Activated CD8-positive, alpha-beta memory T cell treated with anti-CD3 and anti-CD28 coated beads, Interleukin-2, amount 10 ng/mL, durations not matched to agents 7 days and 5 days (primary cell): ENCODE results near the gene MTUS2. TPM values are rescaled to one million over a fixed set of nuclear protein-coding genes. Genes with fewer than 3 reads are reported as not detected.

Experiments used
- ATAC-seq: fragments of 150-1000 bp; cut with Tn5 transposase; one replicate; pipeline ENCODE4 v1.10.0; 2021; ENCODE audit warnings: moderate library complexity
- CTCF ChIA-PET: fragments of 350-600 bp; sonication (Branson Sonifier 250); formaldehyde crosslinking; loops from one replicate; lab custom pipeline; 2021; ENCODE audit warnings: antibody characterized with exemption; lab: Charles Lee
- DNase-seq: peaks from one replicate; pipeline ENCODE4 v3.0.0-alpha.2; 2020
- H3K27ac Mint-ChIP-seq: one replicate; pipeline ENCODE4 v1.8.0; 2021; ENCODE audit warnings: mild to moderate bottlenecking, mixed read lengths
- H3K27me3 Mint-ChIP-seq: one replicate; pipeline ENCODE4 v1.8.0; 2021; ENCODE audit warnings: mixed read lengths
- H3K36me3 Mint-ChIP-seq: one replicate; pipeline ENCODE4 v1.8.0; 2021; ENCODE audit warnings: mild to moderate bottlenecking, mixed read lengths
- H3K4me1 Mint-ChIP-seq: one replicate; pipeline ENCODE4 v1.8.0; 2021; ENCODE audit warnings: mixed read lengths
- H3K4me3 Mint-ChIP-seq: one replicate; pipeline ENCODE4 v1.8.0; 2021; ENCODE audit warnings: mild to moderate bottlenecking, moderate library complexity, mixed read lengths
- H3K9me3 Mint-ChIP-seq: one replicate; pipeline ENCODE4 v1.8.0; 2022; ENCODE audit warnings: low read depth, mixed read lengths
- total RNA-seq, 2 experiments: library from RNA; stranded (reverse); gene quantifications; one replicate each; pipeline ENCODE4 v1.2.3, GENCODE V29; 2021

Gene MTUS2
- total RNA-seq, 2 experiments from 2014 or later, result not detected

- CTCF ChIA-PET, result interaction anchor here (1.0 kb wide), 1 partner anchor 34 kb away, joined by 3 read pairs; no protein-coding TSS in a partner anchor
- Mint-ChIP-seq H3K27ac (no peak overlapping the region), H3K4me3 (no peak overlapping the region), H3K27me3 (peaks cover 11% of the 10 kb centered on the region), H3K4me1 (no peaks in the 10 kb centered on the region), H3K36me3 (no peaks in the 10 kb centered on the region), H3K9me3 (no peaks in the 10 kb centered on the region)
- no peak for DNase-seq
- no peak for ATAC-seq
Observed at GRCh38 chr13:29438769-29439168, 618.6 kb downstream of the MTUS2 start.

DNA sequence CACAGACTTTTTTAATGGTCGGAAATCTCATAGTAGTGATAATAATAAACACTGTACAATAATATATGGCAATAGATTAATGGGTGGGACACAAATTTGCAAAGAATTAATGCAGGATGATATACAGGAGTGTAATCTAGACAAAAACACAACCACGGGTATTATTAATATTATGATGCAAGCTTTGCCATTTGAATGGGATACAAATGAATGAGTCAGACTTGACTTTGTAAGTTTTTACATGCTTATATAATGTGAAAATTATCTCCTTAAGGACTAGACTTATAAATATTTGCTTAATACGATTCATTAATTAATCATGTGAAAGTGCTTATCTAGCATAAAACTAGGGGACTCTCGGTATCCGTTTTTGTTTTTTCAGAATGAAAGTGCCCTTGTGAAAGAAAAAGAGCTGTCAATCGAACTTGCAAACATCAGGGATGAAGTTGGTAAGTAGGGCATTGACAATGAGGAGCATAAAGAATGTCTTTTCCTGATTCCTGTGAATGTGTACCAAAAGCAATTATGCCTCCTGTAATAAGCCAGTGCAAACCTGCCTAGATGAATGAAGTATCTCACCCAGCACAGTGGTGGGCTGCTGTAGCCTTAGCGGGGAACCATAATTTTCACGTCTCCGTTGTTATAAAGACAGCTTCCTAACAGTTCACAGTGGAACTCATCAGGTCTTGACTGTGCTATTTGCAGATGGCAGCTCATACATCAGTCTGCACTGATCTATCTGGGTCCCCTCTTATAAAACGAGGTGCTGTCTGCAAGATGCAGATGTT, 619.7 kb downstream of the MTUS2 start:
- no peaks in the 10 kb centered on the region for H3K36me3 Mint-ChIP-seq
- DNase-seq (no peak), ATAC-seq (no peak)
- CTCF ChIA-PET, result interaction anchor here (0.6 kb wide), 1 partner anchor 55 kb away, joined by 3 read pairs; no protein-coding TSS in a partner anchor
- H3K9me3 Mint-ChIP-seq, result no peaks in the 10 kb centered on the region
- H3K4me3 Mint-ChIP-seq, result no peak overlapping the region
- no peaks in the 10 kb centered on the region for H3K4me1 Mint-ChIP-seq
- no peak overlapping the region for H3K27ac Mint-ChIP-seq
- H3K27me3 Mint-ChIP-seq, result peaks cover 12% of the 10 kb centered on the region

GRCh38 chr13:29441306-29441705, 621.2 kb downstream of the MTUS2 start:
- peaks cover 14% of the 10 kb centered on the region for H3K27me3 Mint-ChIP-seq
- no peaks in the 10 kb centered on the region for H3K4me1 Mint-ChIP-seq
- H3K4me3 Mint-ChIP-seq, result no peak overlapping the region
- CTCF ChIA-PET, result no interaction called here
- no peak overlapping the region for H3K27ac Mint-ChIP-seq
- H3K9me3 Mint-ChIP-seq, result no peaks in the 10 kb centered on the region
- ATAC-seq, result no peak
- H3K36me3 Mint-ChIP-seq, result no peaks in the 10 kb centered on the region
- DNase-seq, result no peak

DNA sequence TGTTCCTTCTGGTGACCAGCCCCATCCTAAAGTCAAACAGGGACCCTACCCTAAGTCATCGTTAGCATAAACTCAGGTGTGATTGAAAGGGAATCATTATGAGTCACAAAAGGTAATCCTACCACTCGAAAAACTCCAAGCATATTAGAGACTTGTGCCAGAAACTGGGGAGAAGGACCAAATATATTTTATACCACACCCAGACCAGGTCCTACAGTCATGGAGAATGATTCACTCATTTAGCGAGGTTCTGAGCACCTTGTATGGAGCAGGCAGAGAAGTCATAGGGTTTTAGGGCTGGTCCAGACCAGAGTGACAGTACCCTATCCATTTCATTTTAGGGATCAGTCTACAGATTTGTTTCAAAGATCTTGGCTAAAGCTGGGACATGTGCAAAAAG, 625.9 kb downstream of the MTUS2 start:
- H3K9me3 Mint-ChIP-seq, result no peaks in the 10 kb centered on the region
- no peaks in the 10 kb centered on the region for H3K4me1 Mint-ChIP-seq
- ATAC-seq (no peak), DNase-seq (no peak)
- no peak overlapping the region for H3K27ac Mint-ChIP-seq
- H3K36me3 Mint-ChIP-seq, result no peaks in the 10 kb centered on the region
- H3K4me3 Mint-ChIP-seq, result no peak overlapping the region
- CTCF ChIA-PET, result no interaction called here
- H3K27me3 Mint-ChIP-seq, result peaks cover 36% of the 10 kb centered on the region

DNA sequence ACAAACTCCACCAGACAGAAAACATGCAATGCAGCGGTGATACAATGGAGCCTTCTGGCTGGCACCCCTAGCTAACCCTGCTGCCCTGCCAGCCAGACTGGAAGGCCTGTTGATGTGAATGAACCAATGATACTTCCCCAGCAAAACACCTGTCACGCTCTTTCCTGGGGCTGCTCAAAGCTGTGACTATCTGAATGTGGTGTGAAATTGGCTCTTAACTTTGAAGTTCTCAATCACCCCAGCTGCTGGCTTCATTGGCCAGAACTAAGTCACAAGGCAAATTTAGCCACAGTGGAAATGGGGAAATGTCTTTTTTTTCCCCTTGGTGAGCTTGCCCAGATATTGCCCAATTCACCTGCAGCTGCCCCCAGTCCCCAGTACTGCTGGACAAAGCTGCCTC, 628.0 kb downstream of the MTUS2 start:
- CTCF ChIA-PET, result no interaction called here
- ATAC-seq, result no peak
- no peak for DNase-seq
- Mint-ChIP-seq H3K36me3 (no peaks in the 10 kb centered on the region), H3K27ac (no peak overlapping the region), H3K4me1 (no peaks in the 10 kb centered on the region), H3K9me3 (no peaks in the 10 kb centered on the region), H3K4me3 (no peak overlapping the region), H3K27me3 (peaks cover 41% of the 10 kb centered on the region)

- H3K27me3 Mint-ChIP-seq, result peaks cover 43% of the 10 kb centered on the region
- DNase-seq (no peak), ATAC-seq (no peak)
- H3K4me3 Mint-ChIP-seq, result no peak overlapping the region
- CTCF ChIA-PET, result no interaction called here
- no peaks in the 10 kb centered on the region for H3K9me3 Mint-ChIP-seq
- H3K4me1 Mint-ChIP-seq, result no peaks in the 10 kb centered on the region
- H3K27ac Mint-ChIP-seq, result no peak overlapping the region
- no peaks in the 10 kb centered on the region for H3K36me3 Mint-ChIP-seq
Observed at GRCh38 chr13:29449726-29450125, 629.6 kb downstream of the MTUS2 start.

- H3K9me3 Mint-ChIP-seq, result no peaks in the 10 kb centered on the region
Observed at GRCh38 chr13:29451976-29452375, 631.8 kb downstream of the MTUS2 start.

GRCh38 chr13:29452773-29453616, 632.9 kb downstream of the MTUS2 start:
- Mint-ChIP-seq H3K27me3 (peaks cover 37% of the 10 kb centered on the region), H3K36me3 (no peaks in the 10 kb centered on the region), H3K4me3 (no peak overlapping the region), H3K4me1 (no peaks in the 10 kb centered on the region), H3K9me3 (no peaks in the 10 kb centered on the region), H3K27ac (no peak overlapping the region)
- CTCF ChIA-PET, result no interaction called here
- no peak for DNase-seq
- no peak for ATAC-seq

More at GRCh38 chr13:29451976-29452375, 631.8 kb downstream of the MTUS2 start:
- Mint-ChIP-seq H3K27ac (no peak overlapping the region), H3K4me1 (no peaks in the 10 kb centered on the region), H3K36me3 (no peaks in the 10 kb centered on the region), H3K4me3 (no peak overlapping the region), H3K27me3 (peaks cover 41% of the 10 kb centered on the region)
- ATAC-seq, result no peak
- no peak for DNase-seq
- CTCF ChIA-PET, result no interaction called here

DNA sequence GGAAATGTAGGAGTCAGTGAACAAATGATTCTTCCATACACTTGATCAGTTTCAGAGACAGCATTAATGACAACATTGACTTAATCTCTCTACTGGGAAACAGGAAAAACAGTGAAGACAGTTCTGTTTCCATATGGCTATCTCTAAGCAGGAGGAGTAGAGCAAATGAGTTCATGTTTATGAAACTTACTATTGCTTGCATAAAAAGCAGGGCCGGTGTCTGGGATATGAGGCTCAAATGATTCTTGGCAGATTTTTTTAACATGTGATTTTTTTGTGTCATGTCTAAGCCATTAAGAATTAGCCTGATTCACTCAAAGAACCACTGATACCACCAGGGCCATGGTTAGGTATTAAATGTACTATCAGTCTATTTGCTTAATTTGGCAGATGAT, 633.5 kb downstream of the MTUS2 start:
- CTCF ChIA-PET, result no interaction called here
- H3K36me3 Mint-ChIP-seq, result no peaks in the 10 kb centered on the region
- no peak for DNase-seq
- no peak overlapping the region for H3K27ac Mint-ChIP-seq
- no peak overlapping the region for H3K4me3 Mint-ChIP-seq
- peaks cover 36% of the 10 kb centered on the region for H3K27me3 Mint-ChIP-seq
- H3K4me1 Mint-ChIP-seq, result no peaks in the 10 kb centered on the region
- no peaks in the 10 kb centered on the region for H3K9me3 Mint-ChIP-seq
- no peak for ATAC-seq

DNA sequence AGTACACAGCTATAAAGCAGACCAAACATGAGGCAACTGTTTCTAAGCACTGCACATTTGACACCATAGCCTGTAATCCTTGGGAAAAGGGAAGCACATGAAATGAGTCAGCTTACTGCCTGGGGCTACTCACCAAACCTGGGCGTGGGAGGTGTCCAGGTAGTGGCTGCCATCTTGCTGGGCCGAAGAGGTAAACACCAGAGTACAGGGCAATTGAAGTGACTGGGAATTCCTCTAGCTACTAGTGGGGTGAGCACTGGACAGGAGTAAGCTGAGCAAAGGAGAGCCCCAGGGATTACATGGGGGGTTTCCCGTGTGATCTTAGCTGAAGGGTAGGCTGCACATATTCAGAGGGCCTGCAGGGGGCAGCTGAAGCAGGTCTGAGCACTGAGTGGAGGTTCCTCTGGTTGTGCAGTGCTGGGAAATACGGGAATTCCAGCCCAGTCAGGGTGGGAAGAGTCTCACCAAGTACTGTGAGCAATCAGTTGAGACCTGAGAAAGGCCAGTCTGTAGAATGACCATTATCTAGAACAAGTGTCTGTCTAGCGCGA, 634.9 kb downstream of the MTUS2 start:
- H3K9me3 Mint-ChIP-seq, result no peaks in the 10 kb centered on the region
- H3K36me3 Mint-ChIP-seq, result no peaks in the 10 kb centered on the region
- CTCF ChIA-PET, result interaction anchor here (0.7 kb wide), 2 partner anchors 16 to 17 kb away, joined by 3 read pairs; no protein-coding TSS in a partner anchor
- no peaks in the 10 kb centered on the region for H3K4me1 Mint-ChIP-seq
- H3K27ac Mint-ChIP-seq, result no peak overlapping the region
- DNase-seq (no peak), ATAC-seq (no peak)
- H3K4me3 Mint-ChIP-seq, result no peak overlapping the region
- H3K27me3 Mint-ChIP-seq, result peaks cover 36% of the 10 kb centered on the region

DNA sequence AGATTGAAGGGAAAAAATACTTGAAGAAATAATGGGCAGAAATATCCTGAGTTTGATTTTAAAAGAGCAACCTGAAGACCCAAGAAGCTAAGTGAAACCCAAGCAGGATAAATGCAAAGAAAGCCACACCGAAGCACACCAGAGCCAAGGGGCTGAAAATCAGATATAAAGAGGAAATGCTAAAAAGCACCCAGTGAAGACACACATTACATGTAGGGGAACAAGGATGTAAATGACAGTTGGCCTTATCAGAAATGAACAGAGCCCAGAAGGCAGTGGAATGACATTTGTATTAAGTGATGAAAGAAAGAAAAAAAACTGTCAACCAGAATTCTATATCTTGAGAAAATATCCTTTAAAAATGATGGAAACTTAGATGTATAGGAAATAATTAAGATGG, 636.3 kb downstream of the MTUS2 start:
- DNase-seq, result no peak
- Mint-ChIP-seq H3K4me3 (no peak overlapping the region), H3K36me3 (no peaks in the 10 kb centered on the region), H3K27me3 (peaks cover 38% of the 10 kb centered on the region), H3K9me3 (no peaks in the 10 kb centered on the region), H3K27ac (no peak overlapping the region), H3K4me1 (no peaks in the 10 kb centered on the region)
- CTCF ChIA-PET, result no interaction called here
- no peak for ATAC-seq

- H3K9me3 Mint-ChIP-seq, result no peaks in the 10 kb centered on the region
- H3K27me3 Mint-ChIP-seq, result peaks cover 40% of the 10 kb centered on the region
- no peak overlapping the region for H3K27ac Mint-ChIP-seq
- DNase-seq (no peak), ATAC-seq (no peak)
- no peaks in the 10 kb centered on the region for H3K4me1 Mint-ChIP-seq
- H3K36me3 Mint-ChIP-seq, result no peaks in the 10 kb centered on the region
- H3K4me3 Mint-ChIP-seq, result no peak overlapping the region
- CTCF ChIA-PET, result no interaction called here
Observed at GRCh38 chr13:29457299-29457698, 637.2 kb downstream of the MTUS2 start.

GRCh38 chr13:29458419-29458818, 638.3 kb downstream of the MTUS2 start:
- H3K4me1 Mint-ChIP-seq, result no peaks in the 10 kb centered on the region
- CTCF ChIA-PET, result interaction anchor here (1.4 kb wide), 1 partner anchor 14 kb away, joined by 6 read pairs; no protein-coding TSS in a partner anchor
- H3K27ac Mint-ChIP-seq, result no peak overlapping the region
- H3K9me3 Mint-ChIP-seq, result no peaks in the 10 kb centered on the region
- H3K4me3 Mint-ChIP-seq, result no peak overlapping the region
- ATAC-seq, result no peak
- H3K27me3 Mint-ChIP-seq, result peaks cover 33% of the 10 kb centered on the region
- DNase-seq, result no peak
- H3K36me3 Mint-ChIP-seq, result no peaks in the 10 kb centered on the region
